Heart right ventricle (tissue), 16 donors: ENCODE measurements around the gene CAMP. TPM values are rescaled to one million over a fixed set of nuclear protein-coding genes. Genes with fewer than 3 reads are reported as not detected.

ENCODE experiments used
- ATAC-seq, 8 donors: fragments of 200-7000 bp; cut with Tn5 transposase; one replicate each; pipeline ENCODE4 v1.9.1; 2020; ENCODE audit warnings: mild to moderate bottlenecking in 8 of 8, moderate library complexity in 8 of 8, moderate number of reproducible peaks in 1 of 8
- DNase-seq, 2 donors: peaks; one replicate each; pipeline ENCODE4 v3.0.0-alpha.2; 2020
- H3K27ac ChIP-seq, 10 donors: fragments of 200-600 bp; sonication (generic) in 2 of 10; one replicate each; pipeline versions ENCODE4 v1.5.0 to v1.8.0; 2020 to 2022; ENCODE audit warnings: mild to moderate bottlenecking in 3 of 10
- H3K27me3 ChIP-seq, 7 donors: fragments of 200-600 bp; one replicate each; pipeline ENCODE4 v1.8.0; 2021 to 2022; ENCODE audit warnings: mild to moderate bottlenecking in 2 of 7
- H3K36me3 ChIP-seq, 9 donors: fragments of 200-600 bp; sonication (generic) in 1 of 9; one replicate each; pipeline versions ENCODE4 v1.5.0 to v1.8.0; 2020 to 2022; ENCODE audit warnings: mild to moderate bottlenecking in 2 of 9
- H3K4me1 ChIP-seq, 9 donors: fragments of 200-600 bp; sonication (generic) in 1 of 9; one replicate each; pipeline versions ENCODE4 v1.5.0 to v1.8.0; 2020 to 2022; ENCODE audit warnings: mild to moderate bottlenecking in 4 of 9
- H3K4me3 ChIP-seq, 10 donors: fragments of 200-600 bp; sonication (generic) in 2 of 10; one replicate each; pipeline versions ENCODE4 v1.5.0 to v1.8.0; 2020 to 2022; ENCODE audit warnings: mild to moderate bottlenecking in 7 of 10, moderate library complexity in 2 of 10
- H3K9me3 ChIP-seq, 11 donors: fragments of 200-600 bp in 10 of 11; sonication (generic) in 2 of 11; one replicate each; pipeline versions ENCODE4 v1.5.0 to v1.8.0; 2013 to 2022; ENCODE audit warnings: mild to moderate bottlenecking in 2 of 11, control low read depth in 1 of 11, moderate library complexity in 1 of 11
- CTCF ChIP-seq, 9 donors: fragments of 200-600 bp; sonication (generic) in 2 of 9; IDR thresholded peaks; one replicate each; pipeline versions ENCODE4 v1.5.0 to v1.8.0; 2021 to 2022; ENCODE audit warnings: antibody characterized with exemption in 9 of 9, mild to moderate bottlenecking in 5 of 9, moderate library complexity in 1 of 9
- WGBS, 2 donors: extraction: QIAGEN DNeasy Blood & Tissue Kit; methylation state at CpG; one replicate each; pipeline ENCODE4 v1.1.7; 2013; ENCODE audit warnings: inconsistent platforms in 1 of 2; 5-methylcytosine and 5-hydroxymethylcytosine counted together
- intact Hi-C, 10 donors: fragments of 100-400 bp; cut with DNase I; formaldehyde crosslinking; loops; one replicate each; pipeline versions ENCODE4 v1.11.1 to v1.14.2; 2022
- polyA plus RNA-seq, 2 donors: library from polyadenylated mRNA; stranded (reverse); fragments of 200-250 nt; gene quantifications; one replicate each; pipeline ENCODE4 v1.2.3, GENCODE V29; 2013
- total RNA-seq, 10 donors: library from RNA; stranded (reverse); fragmentation: NEBNext Ultra II Directional in 3 of 10; extraction: Animal tissue kit (Norgen Biotek cat#: 25700) in 3 of 10; gene quantifications; one replicate each; pipeline versions ENCODE4 v1.2.1 to v1.2.4, GENCODE V29; 2021 to 2023
- donor health status: Arrhythmogenic right ventricular cardiomyopathy.
- donor health status: ischemic (EF 13 %, LVEDD 7.1; RV severe dilation, severe dysfunction).
- donor health status: healthy with polysubstance abuse.
- donor health status: DM: no; HTN: yes; CAD: no.
- donor health status: DM: no; HTN: no; CAD: no.
- donor health status: ischemic (EF 25% LVEDD 6.9; RV normal size, moderate dysfunction).
- donor health status: ischemic (EF 25% LVEDD 5.7; RV mildly dilated, moderate dysfunction).
- donor health status: healthy.
- donor health status: DM: yes; HTN: yes; CAD: no.
- donor health status: Ischemic cardiomyopathy.
- donor health status: ischemic (EF 35%, LVEDD 5.7; RV mildly dilated, moderate dysfunction).
- donor health status: nonischemic (EF 11% LVEDD 7.7; RV severe dilation, severe dysfunction).
- donor health status: DM: yes; HTN: yes; CAD: no.
- donor health status: PGD.
- donor health status: ischemic (EF 29% LVEDD 5.4; RV normal size, mild dysfunction).
- donor health status: nonischemic (EF 23%, LVEDD 6.1; RV moderate dilation, normal function).

CAMP gene
- total and polyA plus RNA-seq, 12 donors: 0.33 to 4.1 (median 0.76) TPM; not detected in 5

- 61 to 81% methylated on average over 1 of the region's 1 CpG for WGBS, 2 donors
- Histone ChIP-seq H3K9me3 (no peaks in the 10 kb centered on the region), H3K36me3 (no peaks in the 10 kb centered on the region), H3K27ac (no peak overlapping the region), H3K4me3 (no peak overlapping the region), H3K4me1 (peaks cover 0 to 30% (median 20%) of the 10 kb centered on the region in 9 donors), H3K27me3 (no peaks in the 10 kb centered on the region)
- no peak for DNase-seq
- intact Hi-C loops: no loop called here
- no peak for ATAC-seq
- no peak for TF ChIP-seq CTCF (IDR thresholded peaks at IDR 0.05)
These were observed 13.2 kb downstream of the CAMP start for GRCh38 chr3:48236531-48236930.

GRCh38 chr3:48238531-48239085 lies 15.3 kb downstream of the CAMP start:
- WGBS, 2 donors: 88 to 91% methylated on average over 15 of the region's 15 CpGs
- H3K27me3 ChIP-seq: no peaks in the 10 kb centered on the region
- peaks cover 0 to 23% (median 17%) of the 10 kb centered on the region in 9 donors for H3K4me1 ChIP-seq
- DNase-seq (no peak), ATAC-seq (no peak)
- H3K36me3 ChIP-seq: no peaks in the 10 kb centered on the region
- TF ChIP-seq CTCF (IDR thresholded peaks at IDR 0.05): no peak
- intact Hi-C loops: no loop called here
- H3K4me3 ChIP-seq: no peak overlapping the region
- no peaks in the 10 kb centered on the region for H3K9me3 ChIP-seq
- no peak overlapping the region for H3K27ac ChIP-seq

- ATAC-seq (peak in 3 of 8 donors; percentile 3 to 11 (median 4)), DNase-seq (no peak)
- WGBS, 2 donors: 62 to 67% methylated on average over 20 of the region's 20 CpGs
- intact Hi-C loops: no loop called here
- peaks cover 0 to 23% (median 17%) of the 10 kb centered on the region in 9 donors for H3K4me1 ChIP-seq
- TF ChIP-seq CTCF (IDR thresholded peaks at IDR 0.05): no peak
- no peaks in the 10 kb centered on the region for H3K9me3 ChIP-seq
- H3K4me3 ChIP-seq: peak overlapping the region; percentile 74 to 90 (median 84)
- H3K27me3 ChIP-seq: no peaks in the 10 kb centered on the region
- H3K27ac ChIP-seq: peak overlapping the region in 9 of 10 donors; percentile 74 to 90 (median 82)
- H3K36me3 ChIP-seq: no peaks in the 10 kb centered on the region
These were observed 17.0 kb downstream of the CAMP start for GRCh38 chr3:48240000-48240963.

GRCh38 chr3:48241796-48242455 lies 18.6 kb downstream of the CAMP start:
- peak in 5 of 8 donors; percentile 6 to 39 (median 10) for ATAC-seq
- intact Hi-C loops: no loop called here
- Histone ChIP-seq H3K9me3 (no peaks in the 10 kb centered on the region), H3K27ac (peak overlapping the region in 9 of 10 donors; percentile 74 to 90 (median 82)), H3K4me3 (peak overlapping the region; percentile 74 to 90 (median 84)), H3K36me3 (no peaks in the 10 kb centered on the region), H3K4me1 (peaks cover 0 to 23% (median 17%) of the 10 kb centered on the region in 9 donors), H3K27me3 (no peaks in the 10 kb centered on the region)
- DNase-seq: no peak
- no peak for TF ChIP-seq CTCF (IDR thresholded peaks at IDR 0.05)
- 49 to 56% methylated on average over 26 of the region's 26 CpGs for WGBS, 2 donors
